GM10847 (cell line): ENCODE results near the gene WDR46.

Experiments
- POLR2A ChIP-seq: IDR thresholded peaks from 2 replicates; pipeline ENCODE4 v1.6.1; 2011; ENCODE audit not compliant: insufficient read length; ENCODE audit errors: extremely low read depth

The WDR46 gene

DNA sequence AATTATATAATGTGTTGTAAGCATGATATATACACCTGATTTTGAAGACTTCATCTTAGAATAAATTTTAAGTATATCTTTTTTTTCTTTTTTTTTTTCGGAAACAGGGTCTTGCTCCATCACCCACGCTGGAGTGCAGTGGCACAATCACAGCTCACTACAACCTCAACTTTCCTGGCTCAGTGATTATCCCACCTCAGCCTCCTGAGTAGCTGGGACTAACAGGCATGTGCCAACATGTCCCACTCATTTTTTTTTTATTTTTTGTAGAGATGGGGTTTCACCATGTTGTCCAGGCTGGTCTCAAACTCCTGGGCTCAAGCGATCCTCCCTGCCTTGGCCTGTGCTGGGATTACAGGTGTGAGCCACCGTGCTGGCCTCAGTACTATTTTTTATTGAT, 34.4 kb downstream of the WDR46 start:
- TF ChIP-seq POLR2A, result no peak

DNA sequence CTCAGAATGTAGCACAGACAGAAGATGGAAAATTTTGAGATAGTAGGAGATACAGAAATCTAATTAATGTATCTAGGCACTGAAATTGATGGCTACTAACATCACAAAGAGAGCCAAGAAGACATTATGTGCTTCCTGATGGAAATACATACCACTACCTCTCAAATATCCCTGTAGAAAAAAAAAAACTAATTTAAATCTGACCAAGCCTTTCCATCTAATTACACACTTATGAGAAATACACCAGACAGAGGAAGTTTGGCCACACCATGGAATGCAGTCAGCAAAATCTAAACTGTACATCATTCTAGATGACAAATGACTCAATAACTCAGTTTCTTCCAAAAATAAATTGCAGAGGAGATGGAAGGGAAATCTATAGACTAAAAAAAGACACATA, 36.3 kb downstream of the WDR46 start:
- TF ChIP-seq POLR2A, result no peak

DNA sequence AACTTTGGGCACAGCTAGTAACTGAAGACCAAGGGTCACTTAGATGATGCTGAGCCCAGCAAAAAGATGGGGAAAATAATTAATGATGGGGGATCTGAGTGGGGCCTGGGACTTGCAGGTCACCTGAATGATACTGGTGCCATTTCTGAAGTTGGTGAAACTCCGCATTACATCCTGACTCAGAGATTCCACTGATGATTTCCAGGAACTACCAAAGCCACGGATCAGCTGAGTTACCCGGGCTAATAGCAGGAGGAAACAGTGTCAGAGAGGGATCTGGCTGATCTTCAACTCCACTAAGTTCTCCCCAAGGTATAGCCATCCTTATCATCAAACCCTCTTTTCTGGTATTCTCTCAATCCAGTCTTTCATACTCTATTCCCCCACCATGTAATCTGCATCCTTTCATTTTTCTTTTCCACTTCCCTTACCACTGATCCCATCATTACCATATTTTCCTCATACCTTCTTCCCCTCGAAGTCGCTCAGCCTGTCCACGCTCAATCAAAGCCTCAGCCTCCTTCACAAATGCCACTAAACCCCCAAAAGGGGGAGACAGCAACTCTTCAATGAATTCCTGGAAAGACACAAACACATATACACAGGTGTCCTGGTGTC, 37.5 kb downstream of the WDR46 start:
- no peak for TF ChIP-seq POLR2A

DNA sequence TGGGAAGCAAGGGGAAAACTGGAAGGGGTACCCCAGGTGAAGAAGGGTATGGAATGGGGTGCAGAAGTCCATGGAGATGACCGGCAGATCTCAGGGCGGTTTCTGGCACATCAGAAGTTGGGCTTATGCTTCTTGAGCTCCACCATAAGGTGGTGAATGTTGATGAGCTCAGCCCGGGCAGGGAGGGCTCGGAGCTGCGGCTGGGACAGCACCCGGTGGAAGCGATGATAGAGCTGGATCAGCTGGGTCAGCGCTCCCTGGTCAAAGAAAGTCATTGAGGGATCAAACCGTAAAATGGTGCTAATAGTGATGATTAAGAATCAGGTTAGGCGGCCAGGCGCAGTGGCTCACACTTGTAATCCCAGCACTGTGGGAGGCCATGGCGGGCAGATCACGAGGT, 38.3 kb downstream of the WDR46 start:
- no peak for TF ChIP-seq POLR2A

DNA sequence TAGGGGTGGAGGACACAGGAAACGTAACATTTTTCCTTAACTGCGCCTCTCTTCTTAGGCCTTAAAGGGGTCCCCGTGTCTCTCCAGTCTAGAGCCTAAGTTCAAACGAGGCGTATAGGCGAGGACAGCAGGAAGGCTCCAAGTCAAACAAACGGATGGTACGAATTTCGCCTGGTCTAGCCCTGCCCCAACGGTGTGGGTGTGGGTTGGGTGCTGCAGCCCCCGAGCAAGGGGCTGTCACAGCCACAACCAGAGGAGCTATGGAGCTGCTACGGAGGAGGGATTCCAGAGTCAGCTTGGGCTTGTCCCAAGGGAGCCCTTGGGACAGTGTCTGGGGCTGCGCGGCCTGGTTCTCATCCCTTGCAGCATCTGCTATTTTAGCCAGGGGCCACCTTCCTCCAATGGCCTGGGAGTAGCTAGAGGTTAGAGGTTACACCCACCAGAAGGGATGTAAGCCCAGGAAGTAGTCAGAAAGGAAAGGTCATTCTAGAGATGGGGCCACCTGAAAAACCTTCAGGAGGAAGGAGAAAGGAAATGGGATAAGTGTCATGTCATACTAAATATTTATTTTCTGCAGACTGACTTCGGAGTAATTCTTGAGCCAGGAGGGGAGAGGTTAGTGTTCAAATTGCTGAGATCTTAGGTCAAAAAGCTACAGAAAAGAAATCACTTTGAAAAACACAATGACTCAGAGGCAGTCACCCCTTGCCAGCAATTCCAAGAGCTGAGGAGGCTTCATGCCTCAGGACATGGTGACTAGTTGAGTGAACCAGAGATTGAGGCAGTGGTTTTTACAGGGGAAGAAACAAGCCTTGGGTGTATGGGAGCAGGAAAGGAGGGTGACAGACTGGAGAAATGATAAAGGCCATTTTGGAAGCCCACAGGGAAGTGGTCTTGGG, 39.1 kb downstream of the WDR46 start:
- no peak for TF ChIP-seq POLR2A

DNA sequence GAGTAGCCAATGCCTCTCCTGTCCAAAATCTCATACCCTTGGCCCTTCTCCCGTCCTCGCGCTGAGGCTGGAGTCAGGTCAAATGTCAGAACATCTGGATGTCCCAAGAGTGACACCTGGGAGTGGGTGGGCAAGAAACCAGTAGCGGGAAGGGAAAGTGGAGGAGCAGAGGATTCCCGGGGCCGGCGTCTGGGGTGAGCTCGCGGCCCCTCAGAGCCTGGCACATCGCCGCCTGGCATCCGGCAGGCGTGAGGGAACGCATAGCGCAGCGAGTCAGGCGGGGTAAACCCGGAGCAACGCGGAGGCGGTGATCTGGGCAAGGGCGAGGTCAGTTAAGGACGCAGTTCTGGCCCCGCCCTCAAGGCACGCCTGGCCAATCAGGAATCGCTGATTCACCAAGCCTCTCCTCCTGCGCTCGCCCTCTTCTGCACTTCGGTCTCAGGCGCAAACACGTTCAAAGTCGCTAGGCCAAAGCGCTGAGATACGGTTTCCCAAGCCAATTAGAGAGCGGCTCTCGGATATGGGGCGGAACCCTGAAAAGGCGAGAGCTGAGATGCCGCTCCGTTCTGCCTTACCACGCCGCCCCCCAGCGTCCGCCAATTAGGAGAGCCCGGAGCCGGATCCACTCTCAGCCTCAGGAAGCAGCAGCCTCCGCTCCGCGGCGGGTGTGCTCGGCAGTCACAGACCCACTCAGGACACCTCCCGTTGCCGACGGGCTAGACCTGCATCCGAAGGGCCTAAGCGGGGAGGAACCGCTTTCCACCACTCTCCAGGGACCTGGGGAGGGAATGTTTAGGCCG, 39.9 kb downstream of the WDR46 start:
- peak; percentile 87 for TF ChIP-seq POLR2A

DNA sequence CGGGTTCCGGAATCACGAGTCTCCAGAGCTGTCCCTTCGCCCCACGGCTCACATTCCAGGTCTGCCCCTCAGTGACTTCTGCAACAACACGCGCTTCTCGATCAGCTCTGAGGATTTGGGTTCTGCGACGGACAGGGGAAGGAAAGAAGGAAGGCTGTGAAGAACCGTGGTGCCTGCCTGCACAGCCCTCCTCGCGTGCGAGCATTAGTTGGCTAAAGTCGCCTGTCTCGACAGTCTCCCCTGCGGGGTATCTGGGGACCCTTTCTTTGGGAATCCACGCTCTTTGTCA, 40.5 kb downstream of the WDR46 start:
- TF ChIP-seq POLR2A, result no peak

DNA sequence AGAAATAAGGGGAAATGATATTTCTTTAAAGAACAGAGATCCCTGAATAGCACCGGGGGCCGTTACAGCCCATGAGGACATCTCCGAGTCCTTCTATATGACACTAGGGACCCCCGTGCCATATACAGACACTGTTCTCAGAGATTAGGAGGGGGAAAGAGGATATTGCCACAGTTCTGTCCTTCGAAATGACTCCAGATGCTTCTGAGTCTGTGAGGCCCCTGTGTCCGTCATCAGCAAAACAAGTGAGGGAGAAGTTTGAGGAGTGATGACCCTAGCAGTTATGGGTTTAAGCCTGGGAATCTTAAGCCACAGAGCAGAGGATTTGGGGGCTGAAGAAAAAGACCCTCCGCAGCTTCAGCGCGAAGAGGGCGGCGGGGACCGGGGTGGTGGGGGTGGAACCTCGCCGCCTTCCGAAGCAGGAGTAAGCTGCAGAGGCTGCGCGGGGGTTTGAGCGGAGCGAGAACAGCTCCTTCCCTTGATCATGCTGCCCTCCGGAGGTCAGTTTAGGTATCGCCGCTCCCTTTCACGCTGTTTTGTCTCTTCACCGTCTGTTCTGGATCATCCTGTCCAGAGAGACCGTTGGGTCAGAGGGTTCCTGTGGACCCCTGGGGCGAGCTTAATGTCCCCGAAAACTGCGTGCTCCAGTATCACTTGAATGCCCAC, 40.9 kb downstream of the WDR46 start:
- no peak for TF ChIP-seq POLR2A

DNA sequence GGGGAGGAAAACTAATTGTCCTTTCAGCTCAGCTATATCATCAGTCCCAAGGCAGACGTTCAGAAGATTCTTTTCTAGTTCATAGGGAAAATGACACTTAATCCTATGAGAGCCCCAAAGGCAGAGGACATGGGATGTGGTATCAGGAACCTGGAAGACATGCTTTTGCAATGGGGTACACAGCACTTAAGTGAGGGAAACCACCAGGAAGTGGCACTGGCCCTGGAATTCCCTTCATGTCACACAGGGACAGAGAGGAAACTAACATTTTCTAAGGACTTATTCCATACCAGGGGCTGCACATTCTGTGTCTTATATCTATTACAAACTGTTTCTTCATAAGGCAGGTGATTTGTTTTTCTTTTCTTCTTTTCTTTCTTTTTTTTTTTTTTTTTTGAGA, 45.6 kb downstream of the WDR46 start:
- TF ChIP-seq POLR2A, result no peak

DNA sequence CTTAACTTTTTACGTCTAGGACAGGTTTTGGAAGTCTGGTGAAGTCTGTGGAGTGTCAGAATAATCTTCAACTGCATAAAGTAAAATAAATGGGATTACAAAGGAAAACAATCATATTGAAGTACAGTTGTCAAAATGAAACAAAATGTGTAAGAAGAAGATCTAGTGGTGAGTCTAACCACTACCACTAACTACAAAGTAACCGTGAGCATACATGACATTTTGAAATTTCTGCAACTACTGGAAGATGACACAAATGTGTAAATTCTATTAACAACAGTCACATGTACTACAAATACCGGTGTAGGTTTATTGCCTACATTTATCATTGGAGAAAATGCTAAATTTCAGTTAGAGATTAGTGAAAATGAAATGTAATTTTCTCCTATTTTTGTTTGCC, 47.1 kb downstream of the WDR46 start:
- no peak for TF ChIP-seq POLR2A

DNA sequence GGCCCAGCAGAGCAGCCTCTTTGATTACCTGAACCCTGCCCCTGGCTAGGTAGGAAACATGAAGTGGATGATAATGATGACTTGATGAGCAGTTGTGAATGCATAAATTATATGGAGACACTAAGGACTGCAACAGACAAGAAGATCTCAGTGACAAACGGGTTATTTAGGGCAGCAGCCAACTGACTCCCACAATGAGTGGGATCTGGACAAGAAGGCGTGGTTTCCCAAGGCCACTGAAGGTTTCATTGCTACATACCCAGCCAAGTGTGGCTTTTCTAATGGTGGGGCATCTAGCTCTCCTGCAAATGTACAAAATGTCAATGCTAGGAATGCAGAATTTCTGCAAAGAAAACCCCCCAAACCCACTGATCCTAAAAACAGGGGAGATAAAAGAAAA, 51.3 kb downstream of the WDR46 start:
- no peak for TF ChIP-seq POLR2A

DNA sequence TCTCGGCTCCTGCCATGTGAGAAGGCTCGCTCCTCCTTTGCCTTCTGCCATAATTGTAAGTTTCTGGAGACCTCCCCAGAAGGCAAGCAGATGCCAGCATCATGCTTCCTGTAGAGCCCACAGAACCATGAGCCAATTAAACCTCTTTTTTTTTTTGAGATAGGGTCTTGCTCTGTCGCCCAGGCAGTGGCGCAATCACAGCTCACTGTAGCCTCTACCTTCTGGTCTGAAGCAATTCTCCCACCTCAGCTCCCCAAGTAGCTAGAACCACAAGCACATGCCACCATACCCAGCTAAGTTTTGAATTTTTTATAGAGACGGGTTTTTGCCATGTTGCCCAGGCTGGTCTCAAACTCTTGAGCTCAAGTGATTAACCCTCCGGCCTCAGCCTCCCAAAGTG, 52.2 kb downstream of the WDR46 start:
- TF ChIP-seq POLR2A, result no peak

DNA sequence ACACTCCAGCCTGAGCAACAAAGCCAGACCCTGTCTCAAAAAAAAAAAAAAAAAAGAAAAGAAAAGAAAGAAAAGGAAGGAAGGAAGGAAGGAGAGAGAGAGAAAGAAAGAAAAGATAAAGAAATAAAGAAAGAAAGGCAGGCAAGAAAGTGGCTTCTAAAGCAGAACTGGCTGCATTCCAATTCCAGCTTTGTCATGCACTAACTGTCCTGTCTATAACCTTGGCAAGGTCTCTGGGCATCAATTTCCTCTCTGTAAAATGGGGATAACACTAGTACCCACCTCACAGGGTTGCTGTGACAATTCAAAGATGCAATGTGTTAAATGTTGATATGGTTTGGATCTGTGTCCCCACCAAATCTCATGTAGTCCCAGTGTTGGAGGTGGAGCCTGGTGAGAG, 52.7 kb downstream of the WDR46 start:
- no peak for TF ChIP-seq POLR2A

DNA sequence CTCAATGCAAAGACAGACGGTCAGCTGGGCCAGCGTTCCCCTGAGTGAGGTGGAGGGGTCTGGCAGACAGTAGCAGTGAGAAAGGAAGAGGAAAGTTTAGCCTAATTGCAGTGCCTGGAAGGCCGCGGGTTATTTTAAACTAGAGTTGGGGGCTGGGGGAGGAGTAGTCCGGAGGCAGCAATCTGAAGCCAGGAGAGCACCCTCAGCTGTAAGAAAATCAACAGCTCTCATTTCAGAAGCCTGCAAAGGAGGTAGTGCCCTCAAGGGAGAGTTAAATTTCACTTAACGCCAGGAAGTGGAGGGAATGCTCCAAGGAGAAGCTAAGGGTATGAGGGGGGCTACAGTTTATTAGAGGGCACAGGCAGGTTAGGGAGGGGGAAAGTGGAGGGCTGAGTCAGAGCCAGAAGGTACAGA, 53.8 kb downstream of the WDR46 start:
- TF ChIP-seq POLR2A, result no peak
